ENCODE measurements around the gene PSRC1. TPM values are rescaled to one million over a fixed set of nuclear protein-coding genes. Genes with fewer than 3 reads are reported as not detected.
"Not testable (repeated sequence)": the region's sequence is repeated elsewhere in the genome, so short reads cannot be mapped to it uniquely, and the experiment has no call there.

The PSRC1 gene
- total RNA-seq, 2 donors from 2014 or later, result 1.8 TPM; not detected in 1

DNA sequence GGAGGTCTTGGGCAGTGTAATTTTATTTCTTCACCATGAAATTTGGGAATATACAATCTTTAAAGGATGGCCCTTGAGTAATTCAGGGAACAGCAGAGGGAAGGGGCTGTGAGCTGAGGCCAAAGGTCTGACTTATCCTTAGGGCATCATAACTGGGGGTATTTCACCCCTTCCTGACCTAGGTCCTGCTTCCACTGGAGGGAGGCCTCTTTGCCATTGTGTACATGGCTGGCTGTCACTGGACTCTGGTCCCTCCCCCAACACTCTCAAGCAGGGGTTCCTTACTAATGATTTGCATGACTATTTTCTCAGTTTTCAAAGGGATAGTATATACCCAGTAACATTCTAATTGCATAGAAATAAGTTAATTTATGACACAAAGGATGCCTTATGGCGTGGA, 7.2 kb upstream of the PSRC1 start:
- ATAC-seq (no peak), DNase-seq (no peak)
- WGBS, 2 donors, result 89 to 93% methylated on average over 1 of the region's 1 CpG
- Histone ChIP-seq H3K36me3 (replicated peaks in 1 of 2; ENCODE audit: insufficient read depth in 1 of 2, low read depth in 2 of 2) (no peaks in the 10 kb centered on the region), H3K27ac (no peak overlapping the region), H3K4me1 (no peaks in the 10 kb centered on the region), H3K27me3 (no peaks in the 10 kb centered on the region), H3K4me3 (no peak overlapping the region), H3K9me3 (no peaks in the 10 kb centered on the region)
- TF ChIP-seq, protein P1, sequence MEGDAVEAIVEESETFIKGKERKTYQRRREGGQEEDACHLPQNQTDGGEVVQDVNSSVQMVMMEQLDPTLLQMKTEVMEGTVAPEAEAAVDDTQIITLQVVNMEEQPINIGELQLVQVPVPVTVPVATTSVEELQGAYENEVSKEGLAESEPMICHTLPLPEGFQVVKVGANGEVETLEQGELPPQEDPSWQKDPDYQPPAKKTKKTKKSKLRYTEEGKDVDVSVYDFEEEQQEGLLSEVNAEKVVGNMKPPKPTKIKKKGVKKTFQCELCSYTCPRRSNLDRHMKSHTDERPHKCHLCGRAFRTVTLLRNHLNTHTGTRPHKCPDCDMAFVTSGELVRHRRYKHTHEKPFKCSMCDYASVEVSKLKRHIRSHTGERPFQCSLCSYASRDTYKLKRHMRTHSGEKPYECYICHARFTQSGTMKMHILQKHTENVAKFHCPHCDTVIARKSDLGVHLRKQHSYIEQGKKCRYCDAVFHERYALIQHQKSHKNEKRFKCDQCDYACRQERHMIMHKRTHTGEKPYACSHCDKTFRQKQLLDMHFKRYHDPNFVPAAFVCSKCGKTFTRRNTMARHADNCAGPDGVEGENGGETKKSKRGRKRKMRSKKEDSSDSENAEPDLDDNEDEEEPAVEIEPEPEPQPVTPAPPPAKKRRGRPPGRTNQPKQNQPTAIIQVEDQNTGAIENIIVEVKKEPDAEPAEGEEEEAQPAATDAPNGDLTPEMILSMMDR (IDR thresholded peaks at IDR 0.05), result no peak
- TF ChIP-seq POLR2A (IDR thresholded peaks at IDR 0.05), result no peak
- intact Hi-C loops (cut with DNase I), result no loop called here

DNA sequence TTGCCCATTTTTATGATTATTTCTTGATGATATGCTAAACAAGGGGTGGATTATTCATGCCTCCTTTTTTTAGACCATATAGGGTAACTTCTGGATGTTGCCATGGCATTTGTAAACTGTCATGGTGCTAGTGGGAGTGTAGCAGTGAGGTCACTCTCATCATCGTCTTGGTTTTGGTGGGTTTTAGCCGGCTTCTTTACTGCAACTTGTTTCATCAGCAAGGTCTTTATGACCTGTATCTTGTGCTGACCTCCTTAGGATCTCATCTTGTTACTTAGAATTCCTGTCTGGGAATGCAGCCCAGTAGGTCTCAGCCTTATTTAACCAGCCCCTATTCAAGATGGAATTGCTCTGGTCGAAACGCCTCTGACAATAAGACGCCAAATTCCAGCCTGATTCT, 3.8 kb upstream of the PSRC1 start:
- ATAC-seq; H3K9me3 ChIP-seq; intact Hi-C loops (cut with DNase I); H3K4me3 ChIP-seq; DNase-seq; H3K27ac ChIP-seq; H3K36me3 ChIP-seq (replicated peaks in 1 of 2; ENCODE audit: insufficient read depth in 1 of 2, low read depth in 2 of 2); H3K27me3 ChIP-seq: not testable (repeated sequence)
- peaks cover 15% of the 10 kb centered on the region for H3K4me1 ChIP-seq
- WGBS, 2 donors, result 80 to 84% methylated on average over 5 of the region's 5 CpGs

DNA sequence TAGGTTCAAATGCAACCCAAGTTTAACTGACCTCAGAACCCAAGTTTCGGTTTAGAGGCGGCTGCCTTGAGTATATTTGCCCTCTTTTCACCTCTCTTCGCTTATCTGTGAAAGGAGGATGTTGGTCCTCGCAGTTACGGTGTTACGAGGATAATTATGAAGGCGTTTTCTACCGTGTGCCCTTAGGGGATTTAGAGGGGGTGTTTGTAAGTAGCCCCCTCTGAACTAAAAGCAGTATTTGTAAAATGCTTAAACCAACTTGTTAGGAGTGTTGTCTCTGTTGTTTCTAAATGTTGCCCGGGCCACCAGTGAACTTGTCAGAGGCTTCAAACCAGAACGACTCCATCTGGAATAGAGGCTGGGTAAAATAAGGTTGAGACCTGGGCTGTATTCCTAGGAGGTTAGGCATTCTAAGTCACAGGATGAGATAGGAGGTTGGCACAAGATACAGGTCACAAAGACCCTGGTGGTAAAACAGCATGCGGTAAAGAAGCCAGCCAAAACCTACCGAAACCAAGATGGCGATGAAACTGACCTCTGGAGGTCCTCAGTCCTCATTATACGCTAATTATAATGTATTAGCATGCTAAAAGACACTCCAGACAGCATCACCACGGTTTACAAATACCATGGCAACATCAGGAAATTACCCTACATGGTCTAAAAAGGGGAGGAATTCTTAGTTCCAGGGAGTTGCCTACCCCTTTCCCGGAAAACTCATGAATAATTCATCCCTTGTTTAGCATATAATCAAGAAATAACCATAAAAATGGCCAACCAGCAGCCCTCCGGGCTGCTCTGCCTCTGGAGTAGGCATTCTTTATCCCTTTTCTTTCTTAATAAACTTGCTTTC, 1.0 kb upstream of the PSRC1 start:
- no peaks in the 10 kb centered on the region for H3K27me3 ChIP-seq
- H3K36me3 ChIP-seq (replicated peaks in 1 of 2; ENCODE audit: insufficient read depth in 1 of 2, low read depth in 2 of 2), result no peaks in the 10 kb centered on the region
- DNase-seq, result no peak
- H3K9me3 ChIP-seq, result no peaks in the 10 kb centered on the region
- TF ChIP-seq, protein P1 (IDR thresholded peaks at IDR 0.05), result no peak
- TF ChIP-seq POLR2A (IDR thresholded peaks at IDR 0.05), result no peak
- peak overlapping the region; percentile 20 to 35 for H3K4me3 ChIP-seq
- peak; percentile 6 for ATAC-seq
- H3K27ac ChIP-seq, result peak overlapping the region; percentile 25 to 89 (median 77)
- intact Hi-C loops (cut with DNase I), result no loop called here
- H3K4me1 ChIP-seq, result peaks cover 15% of the 10 kb centered on the region
- WGBS, 2 donors, result 37 to 43% methylated on average over 14 to 17 of the region's 17 CpGs

DNA sequence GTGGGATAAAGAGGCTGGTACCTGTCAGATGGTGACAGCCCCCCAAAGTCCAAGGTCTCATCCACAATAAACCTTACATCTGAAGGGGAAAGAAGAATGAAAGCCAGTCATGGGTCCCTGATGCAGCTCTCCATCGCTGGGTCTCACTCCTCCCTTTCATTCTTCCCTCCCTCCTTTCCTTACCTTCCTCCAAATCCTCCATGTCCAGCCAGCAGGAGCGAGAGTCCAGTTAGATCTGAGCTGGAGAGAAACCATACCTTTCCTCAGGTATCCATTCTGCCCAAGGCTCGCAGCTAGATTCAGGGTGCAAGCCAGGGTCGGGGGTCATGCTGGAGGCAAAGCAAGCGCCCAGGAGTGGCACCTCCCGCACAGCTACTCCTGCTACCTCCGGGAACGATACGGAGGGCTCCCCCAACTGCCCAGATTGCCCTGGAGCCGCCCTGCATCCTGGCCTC, 421 bp downstream of the PSRC1 start:
- DNase-seq, result no peak
- H3K27ac ChIP-seq, result peak overlapping the region in 3 of 4 donors; percentile 25 to 89 (median 83)
- intact Hi-C loops (cut with DNase I), result no loop called here

More for the DNA sequence above, 421 bp downstream of the PSRC1 start:
- ATAC-seq, result no peak
- H3K9me3 ChIP-seq, result no peaks in the 10 kb centered on the region
- no peaks in the 10 kb centered on the region for H3K36me3 ChIP-seq (replicated peaks in 1 of 2; ENCODE audit: insufficient read depth in 1 of 2, low read depth in 2 of 2)
- H3K4me1 ChIP-seq, result peaks cover 20% of the 10 kb centered on the region
- no peak for TF ChIP-seq POLR2A (IDR thresholded peaks at IDR 0.05)
- TF ChIP-seq, protein P1 (IDR thresholded peaks at IDR 0.05), result no peak
- 6 to 45% methylated on average over 4 to 10 of the region's 10 CpGs for WGBS, 2 donors
- H3K4me3 ChIP-seq, result peak overlapping the region in 1 of 2 donors; percentile 35
- no peaks in the 10 kb centered on the region for H3K27me3 ChIP-seq
